ENCODE data around the gene ZNF853. TPM values are rescaled to one million over a fixed set of nuclear protein-coding genes. Genes with fewer than 3 reads are reported as not detected.

ZNF853 gene
- total RNA-seq, 1 donor from 2014 or later, result 25.7 TPM

- DNase-seq (ENCODE audit: low read depth), result no peak
- H3K36me3 ChIP-seq (ENCODE audit: control insufficient read depth, insufficient read depth, low read length), result peaks cover 5% of the 10 kb centered on the region
- TF ChIP-seq CTCF (IDR thresholded peaks at IDR 0.05; ENCODE audit: insufficient read depth, low read length, poor library complexity, severe bottlenecking), result no peak
Measured at GRCh38 chr7:6650521-6651011, 35.2 kb downstream of the ZNF853 start.

GRCh38 chr7:6651851-6652445 is 36.5 kb downstream of the ZNF853 start:
- Histone ChIP-seq H3K4me3 (ENCODE audit: low read depth, low read length) (no peak overlapping the region), H3K36me3 (ENCODE audit: control insufficient read depth, insufficient read depth, low read length) (peaks cover 4% of the 10 kb centered on the region), H3K27me3 (ENCODE audit: control insufficient read depth, insufficient read depth, low read length) (no peaks in the 10 kb centered on the region)
- no peak for TF ChIP-seq CTCF (IDR thresholded peaks at IDR 0.05; ENCODE audit: insufficient read depth, low read length, poor library complexity, severe bottlenecking)
- no peak for DNase-seq (ENCODE audit: low read depth)

More at GRCh38 chr7:6650521-6651011, 35.2 kb downstream of the ZNF853 start:
- H3K27me3 ChIP-seq (ENCODE audit: control insufficient read depth, insufficient read depth, low read length), result no peaks in the 10 kb centered on the region
- no peak overlapping the region for H3K4me3 ChIP-seq (ENCODE audit: low read depth, low read length)

- TF ChIP-seq CTCF (IDR thresholded peaks at IDR 0.05; ENCODE audit: insufficient read depth, low read length, poor library complexity, severe bottlenecking), result no peak
- Histone ChIP-seq H3K27me3 (ENCODE audit: control insufficient read depth, insufficient read depth, low read length) (no peaks in the 10 kb centered on the region), H3K4me3 (ENCODE audit: low read depth, low read length) (no peak overlapping the region), H3K36me3 (ENCODE audit: control insufficient read depth, insufficient read depth, low read length) (peaks cover 4% of the 10 kb centered on the region)
- DNase-seq (ENCODE audit: low read depth), result no peak
Measured at GRCh38 chr7:6652446-6653011, 37.1 kb downstream of the ZNF853 start.

GRCh38 chr7:6653071-6654003 is 37.9 kb downstream of the ZNF853 start:
- no peak for TF ChIP-seq CTCF (IDR thresholded peaks at IDR 0.05; ENCODE audit: insufficient read depth, low read length, poor library complexity, severe bottlenecking)
- H3K27me3 ChIP-seq (ENCODE audit: control insufficient read depth, insufficient read depth, low read length), result no peaks in the 10 kb centered on the region
- no peak for DNase-seq (ENCODE audit: low read depth)
- H3K36me3 ChIP-seq (ENCODE audit: control insufficient read depth, insufficient read depth, low read length), result peaks cover 4% of the 10 kb centered on the region
- H3K4me3 ChIP-seq (ENCODE audit: low read depth, low read length), result no peak overlapping the region

GRCh38 chr7:6654113-6654841 is 38.9 kb downstream of the ZNF853 start:
- no peak for TF ChIP-seq CTCF (IDR thresholded peaks at IDR 0.05; ENCODE audit: insufficient read depth, low read length, poor library complexity, severe bottlenecking)
- Histone ChIP-seq H3K4me3 (ENCODE audit: low read depth, low read length) (no peak overlapping the region), H3K36me3 (ENCODE audit: control insufficient read depth, insufficient read depth, low read length) (peaks cover 4% of the 10 kb centered on the region), H3K27me3 (ENCODE audit: control insufficient read depth, insufficient read depth, low read length) (peaks cover 1% of the 10 kb centered on the region)
- no peak for DNase-seq (ENCODE audit: low read depth)

All from kidney epithelial cell (primary cell).